H1 (cell line): Measurements from ENCODE around the gene PTPN1.

Experiments
- BACH1 ChIP-seq: IDR thresholded peaks from 2 replicates; pipeline ENCODE4 v1.6.1; 2012; ENCODE audit warnings: low read length, improper control_type of control experiment
- CBX5 ChIP-seq: fragments of 300-800, 300-1000 bp; sonication (generic); IDR thresholded peaks from 2 replicates; pipeline ENCODE4 v1.7.1; 2016; ENCODE audit warnings: antibody characterized with exemption, low read length, low read depth
- CTCF ChIP-seq, 3 experiments: IDR thresholded peaks; 1 replicate in 2 of 3; 2 replicates in 1 of 3; pipeline versions ENCODE4 v1.5.1 to v1.6.1; 2011; ENCODE audit warnings: low read length in 3 of 3, mild to moderate bottlenecking in 3 of 3, inconsistent platforms in 2 of 3, low read depth in 1 of 3, moderate library complexity in 1 of 3; ENCODE audit not compliant: insufficient read depth in 1 of 3; ENCODE audit errors: control extremely low read depth in 1 of 3
- EZH2 ChIP-seq: fragments of 200-600 bp; sonication (generic); IDR thresholded peaks from 2 replicates; pipeline ENCODE4 v1.7.1; 2012; ENCODE audit warnings: low read depth, mild to moderate bottlenecking, moderate library complexity, low read length, inconsistent platforms; ENCODE audit not compliant: severe bottlenecking
- MAX ChIP-seq: IDR thresholded peaks from 2 replicates; pipeline ENCODE4 v1.6.1; 2012; ENCODE audit warnings: inconsistent platforms
- POLR2A ChIP-seq, 2 experiments: IDR thresholded peaks; 1 replicate in 1 of 2; 2 replicates in 1 of 2; pipeline ENCODE4 v1.6.1; 2011; ENCODE audit warnings: low read depth in 2 of 2, low read length in 2 of 2, mild to moderate bottlenecking in 2 of 2; ENCODE audit errors: control extremely low read depth in 1 of 2
- POLR2AphosphoS5 ChIP-seq: IDR thresholded peaks from 2 replicates; pipeline ENCODE4 v1.6.1; 2011; ENCODE audit warnings: low read depth, low read length
- TBP ChIP-seq: IDR thresholded peaks from 2 replicates; pipeline ENCODE4 v1.6.1; 2011; ENCODE audit warnings: low read depth, low read length, improper control_type of control experiment
- TF ChIP-seq, protein P1 (sequence below): IDR thresholded peaks from 2 replicates; pipeline ENCODE4 v1.6.1; 2012; ENCODE audit warnings: low read length, inconsistent platforms

DNA sequence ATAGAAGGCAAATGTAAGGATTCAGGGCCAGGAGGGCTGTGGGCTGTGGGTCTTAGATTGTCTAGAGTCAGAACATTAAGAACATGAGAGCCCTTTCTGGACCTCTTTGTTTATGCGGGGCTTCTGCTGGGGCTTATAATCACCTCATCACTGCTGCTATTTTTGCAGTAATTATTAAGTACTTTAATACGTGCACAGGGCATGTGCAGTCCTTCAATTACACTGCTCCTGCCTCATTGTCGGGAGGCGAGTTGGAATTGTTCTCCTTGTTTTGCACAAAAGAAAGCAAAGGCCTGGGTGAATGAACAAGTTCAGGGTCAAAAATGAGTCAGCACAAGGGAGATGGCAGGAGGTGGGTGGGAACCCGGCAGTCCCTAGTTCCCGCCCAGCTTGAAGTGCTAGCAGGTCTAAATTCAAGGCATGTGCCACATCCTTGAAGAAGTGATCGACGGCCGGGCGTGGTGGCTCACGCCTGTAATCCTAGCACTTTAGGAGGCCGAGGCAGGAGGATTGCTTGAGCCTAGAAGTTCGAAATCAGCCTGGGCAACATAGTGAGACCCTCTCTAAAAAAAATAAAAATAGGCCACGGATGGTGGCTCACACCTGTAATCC lies 34.4 kb upstream of the PTPN1 start:
- no peak for TF ChIP-seq POLR2A (IDR thresholded peaks at IDR 0.05; ENCODE audit: control extremely low read depth in 1 of 2, low read depth in 2 of 2, low read length in 2 of 2)
- no peak for TF ChIP-seq POLR2AphosphoS5
- TF ChIP-seq CTCF (IDR thresholded peaks at IDR 0.05; ENCODE audit: control extremely low read depth in 1 of 3, insufficient read depth in 1 of 3, low read depth in 1 of 3, low read length in 3 of 3) = no peak
- 0 out of 2 replicates have a peak, but pooled peaks have one; percentile 31 for TF ChIP-seq MAX
- no peak for TF ChIP-seq EZH2
- TF ChIP-seq TBP = no peak
- no peak for TF ChIP-seq CBX5
- no peak for TF ChIP-seq BACH1
- TF ChIP-seq, protein P1, sequence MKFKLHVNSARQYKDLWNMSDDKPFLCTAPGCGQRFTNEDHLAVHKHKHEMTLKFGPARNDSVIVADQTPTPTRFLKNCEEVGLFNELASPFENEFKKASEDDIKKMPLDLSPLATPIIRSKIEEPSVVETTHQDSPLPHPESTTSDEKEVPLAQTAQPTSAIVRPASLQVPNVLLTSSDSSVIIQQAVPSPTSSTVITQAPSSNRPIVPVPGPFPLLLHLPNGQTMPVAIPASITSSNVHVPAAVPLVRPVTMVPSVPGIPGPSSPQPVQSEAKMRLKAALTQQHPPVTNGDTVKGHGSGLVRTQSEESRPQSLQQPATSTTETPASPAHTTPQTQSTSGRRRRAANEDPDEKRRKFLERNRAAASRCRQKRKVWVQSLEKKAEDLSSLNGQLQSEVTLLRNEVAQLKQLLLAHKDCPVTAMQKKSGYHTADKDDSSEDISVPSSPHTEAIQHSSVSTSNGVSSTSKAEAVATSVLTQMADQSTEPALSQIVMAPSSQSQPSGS = no peak
